ENCODE data around the gene EXOC6B.

GRCh38 chr2:72412214-72412613 is 413.6 kb downstream of the EXOC6B start:
- TF ChIP-seq CTCF (IDR thresholded peaks at IDR 0.05; ENCODE audit: control extremely low read depth in 1 of 3, insufficient read depth in 1 of 3, low read depth in 1 of 3, low read length in 3 of 3) (no peak), RFX5 (IDR thresholded peaks at IDR 0.05; ENCODE audit: borderline replicate concordance, low read depth, low read length) (no peak), EZH2 (IDR thresholded peaks at IDR 0.05; ENCODE audit: low read depth, low read length, severe bottlenecking) (no peak), EGR1 (IDR thresholded peaks at IDR 0.05; ENCODE audit: borderline replicate concordance, low read depth, low read length) (no peak), POLR2AphosphoS5 (IDR thresholded peaks at IDR 0.05; ENCODE audit: low read depth, low read length) (no peak), POLR2A (IDR thresholded peaks at IDR 0.05; ENCODE audit: control extremely low read depth in 1 of 2, low read depth in 2 of 2, low read length in 2 of 2) (no peak)
